Gastrocnemius medialis (tissue), 4 donors: ENCODE results near the gene KLHL42. TPM values are rescaled to one million over a fixed set of nuclear protein-coding genes. Genes with fewer than 3 reads are reported as not detected.

Experiments used
- ATAC-seq, 2 donors: fragments of 150-250 bp; one replicate each; pipeline ENCODE4 v1.9.1; 2016
- DNase-seq, 2 donors: peaks; one replicate each; pipeline ENCODE4 v3.0.0-alpha.2; 2019
- H3K27ac ChIP-seq, 4 donors: fragments of 200-600 bp; sonication (generic); 1 replicate in 1 of 4; 2 replicates in 3 of 4; pipeline ENCODE4 v1.5.1; 2016 to 2018; ENCODE audit warnings: mild to moderate bottlenecking in 2 of 4, moderate library complexity in 1 of 4
- H3K27me3 ChIP-seq, 3 donors: fragments of 200-600 bp; sonication (generic) in 2 of 3; 1 replicate in 1 of 3; 2 replicates in 2 of 3; pipeline versions ENCODE4 v1.5.1 to v1.6.0; 2016 to 2019; ENCODE audit warnings: mild to moderate bottlenecking in 1 of 3, moderate library complexity in 1 of 3
- H3K36me3 ChIP-seq, 2 donors: fragments of 200-600 bp; sonication (generic) in 1 of 2; one replicate each; pipeline ENCODE4 v1.5.1; 2017 to 2018
- H3K4me1 ChIP-seq, 2 donors: fragments of 200-600 bp; sonication (generic) in 1 of 2; one replicate each; pipeline ENCODE4 v1.5.1; 2016 to 2017; ENCODE audit warnings: mild to moderate bottlenecking in 2 of 2
- H3K4me3 ChIP-seq, 4 donors: fragments of 200-600 bp; sonication (generic) in 3 of 4; 1 replicate in 1 of 4; 2 replicates in 3 of 4; pipeline ENCODE4 v1.5.1; 2016 to 2019; ENCODE audit warnings: mild to moderate bottlenecking in 2 of 4
- H3K9me3 ChIP-seq, 3 donors: fragments of 200-600 bp; sonication (generic) in 2 of 3; 1 replicate in 1 of 3; 2 replicates in 2 of 3; pipeline ENCODE4 v1.5.1; 2016 to 2019
- CTCF ChIP-seq, 5 experiments: fragments of 450-650 bp in 3 of 5; fragments of 200-600 bp in 2 of 5; sonication (generic) in 2 of 5; IDR thresholded peaks in 4 of 5; conservative IDR thresholded peaks in 1 of 5; 1 replicate in 4 of 5; 2 replicates in 1 of 5; pipeline ENCODE4 v1.5.1; 2016 to 2019; ENCODE audit warnings: antibody characterized with exemption in 5 of 5, mild to moderate bottlenecking in 3 of 5, moderate library complexity in 3 of 5
- POLR2A ChIP-seq, 2 donors: fragments of 450-650 bp; IDR thresholded peaks; one replicate each; pipeline ENCODE4 v1.6.1; 2017; ENCODE audit warnings: antibody characterized with exemption in 2 of 2, mild to moderate bottlenecking in 2 of 2, moderate library complexity in 2 of 2
- in situ Hi-C, 4 donors: fragments of 200-750 bp; cut with MboI; loops; one replicate each; pipeline versions ENCODE4 v1.15.0 to v1.8.0; 2017; ENCODE audit warnings: low sequenced_read_pairs in 4 of 4
- intact Hi-C: fragments of 100-400 bp; cut with DNase I; formaldehyde crosslinking; loops from one replicate; pipeline ENCODE4 v1.15.1; 2023; ENCODE audit warnings: low total_unique reads
- total RNA-seq, 4 donors: library from RNA; depleted of rRNA; stranded (reverse); fragments of >200 nt; gene quantifications; one replicate each; pipeline versions ENCODE4 v1.1.0 to v1.2.3, GENCODE V29; 2016

The KLHL42 gene
- total RNA-seq, 4 donors from 2014 or later, result 3.4 to 6.2 (median 4.4) TPM

- TF ChIP-seq CTCF (IDR thresholded peaks at IDR 0.05 in 4 of 5, conservative IDR thresholded peaks at IDR 0.05 in 1 of 5) (no peak), POLR2A (IDR thresholded peaks at IDR 0.05) (no peak)
- ATAC-seq (no peak), DNase-seq (no peak)
- Histone ChIP-seq H3K27me3 (no peaks in the 10 kb centered on the region), H3K36me3 (no peaks in the 10 kb centered on the region), H3K4me3 (no peak overlapping the region), H3K27ac (no peak overlapping the region), H3K9me3 (no peaks in the 10 kb centered on the region), H3K4me1 (no peaks in the 10 kb centered on the region)
- in situ Hi-C loops, result no loop called here
- intact Hi-C loops, result no loop called here
Measured at GRCh38 chr12:27771481-27772327, 8.3 kb upstream of the KLHL42 start.

- H3K4me3 ChIP-seq, result no peak overlapping the region
- no peak for TF ChIP-seq POLR2A (IDR thresholded peaks at IDR 0.05)
- no peak for TF ChIP-seq CTCF (IDR thresholded peaks at IDR 0.05 in 4 of 5, conservative IDR thresholded peaks at IDR 0.05 in 1 of 5)
- ATAC-seq (no peak), DNase-seq (no peak)
- in situ Hi-C loops (no loop called here), intact Hi-C loops (no loop called here)
- no peaks in the 10 kb centered on the region for H3K4me1 ChIP-seq
- H3K36me3 ChIP-seq, result no peaks in the 10 kb centered on the region
- H3K9me3 ChIP-seq, result no peaks in the 10 kb centered on the region
- no peaks in the 10 kb centered on the region for H3K27me3 ChIP-seq
- no peak overlapping the region for H3K27ac ChIP-seq
Measured at GRCh38 chr12:27772328-27773049, 7.5 kb upstream of the KLHL42 start.

DNA sequence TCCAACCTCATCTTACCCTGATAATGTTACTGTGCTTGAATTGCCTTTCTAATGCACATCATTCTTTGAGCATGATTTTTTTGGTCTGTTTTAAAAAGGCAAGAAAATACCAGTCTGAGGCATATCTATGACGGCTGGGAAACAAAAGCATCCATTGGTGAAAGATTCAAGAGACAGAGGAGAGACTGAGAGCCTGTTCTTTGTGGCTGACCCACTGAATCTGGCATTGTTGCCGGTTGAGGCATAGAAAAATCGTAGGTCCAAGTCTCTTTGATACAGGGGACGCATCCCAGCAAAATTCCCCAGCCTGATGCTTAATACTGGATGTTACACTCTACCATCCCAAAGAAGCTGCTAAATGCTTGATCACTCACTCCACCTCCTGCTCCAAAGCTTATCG is 2.9 kb upstream of the KLHL42 start:
- Histone ChIP-seq H3K4me1 (peaks cover 12 to 17% of the 10 kb centered on the region in 2 donors), H3K4me3 (no peak overlapping the region), H3K27me3 (no peaks in the 10 kb centered on the region), H3K27ac (no peak overlapping the region), H3K9me3 (no peaks in the 10 kb centered on the region), H3K36me3 (no peaks in the 10 kb centered on the region)
- in situ Hi-C loops, result no loop called here
- TF ChIP-seq CTCF (IDR thresholded peaks at IDR 0.05 in 4 of 5, conservative IDR thresholded peaks at IDR 0.05 in 1 of 5), result no peak
- TF ChIP-seq POLR2A (IDR thresholded peaks at IDR 0.05), result no peak
- intact Hi-C loops, result no loop called here
- ATAC-seq, result no peak
- no peak for DNase-seq

DNA sequence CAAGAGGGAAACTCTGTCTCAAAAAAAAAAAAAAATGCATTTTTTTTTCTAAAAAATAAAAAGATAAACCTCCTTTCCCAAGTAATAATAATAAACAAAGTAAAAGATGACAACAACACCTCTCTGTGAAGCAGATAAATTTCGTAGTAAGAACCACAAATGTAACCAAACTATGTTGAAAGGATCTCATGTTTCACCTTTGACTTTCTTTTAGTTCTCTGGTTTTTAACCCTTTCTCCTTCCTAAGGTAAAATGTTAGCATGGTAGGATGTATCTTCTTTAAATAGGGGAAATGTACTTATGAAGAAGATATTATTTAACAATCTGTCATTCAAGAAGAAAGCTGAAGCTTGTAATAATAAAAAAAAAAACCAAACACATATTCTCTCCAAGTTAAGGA is 1.8 kb upstream of the KLHL42 start:
- in situ Hi-C loops, result no loop called here
- ATAC-seq, result no peak
- Histone ChIP-seq H3K27me3 (no peaks in the 10 kb centered on the region), H3K27ac (no peak overlapping the region), H3K4me1 (peaks cover 12 to 18% of the 10 kb centered on the region in 2 donors), H3K36me3 (no peaks in the 10 kb centered on the region), H3K4me3 (no peak overlapping the region), H3K9me3 (no peaks in the 10 kb centered on the region)
- intact Hi-C loops, result no loop called here
- no peak for DNase-seq
- TF ChIP-seq CTCF (IDR thresholded peaks at IDR 0.05 in 4 of 5, conservative IDR thresholded peaks at IDR 0.05 in 1 of 5) (no peak), POLR2A (IDR thresholded peaks at IDR 0.05) (no peak)
